Osteocyte (in vitro differentiated cells): ENCODE results near the gene PRPF19. TPM values are rescaled to one million over a fixed set of nuclear protein-coding genes. Genes with fewer than 3 reads are reported as not detected.

Experiments used
- DNase-seq: peaks from one replicate; pipeline ENCODE4 v3.0.0; 2021; ENCODE audit warnings: mixed read lengths; ENCODE audit not compliant: unreplicated experiment; ENCODE audit errors: extremely low spot score
- H3K27ac Mint-ChIP-seq: one replicate; pipeline ENCODE4 v1.8.0; 2021; ENCODE audit warnings: mild to moderate bottlenecking, mixed read lengths; ENCODE audit not compliant: unreplicated experiment
- H3K27me3 Mint-ChIP-seq: one replicate; pipeline ENCODE4 v1.8.0; 2021; ENCODE audit warnings: mixed read lengths; ENCODE audit not compliant: unreplicated experiment
- H3K36me3 Mint-ChIP-seq: one replicate; pipeline ENCODE4 v1.8.0; 2021; ENCODE audit warnings: mixed read lengths; ENCODE audit not compliant: unreplicated experiment
- H3K4me1 Mint-ChIP-seq: one replicate; pipeline ENCODE4 v1.8.0; 2021; ENCODE audit warnings: mixed read lengths; ENCODE audit not compliant: unreplicated experiment
- H3K4me3 Mint-ChIP-seq: one replicate; pipeline ENCODE4 v1.8.0; 2021; ENCODE audit warnings: mild to moderate bottlenecking, moderate library complexity, mixed read lengths; ENCODE audit not compliant: unreplicated experiment
- H3K9me3 Mint-ChIP-seq: one replicate; pipeline ENCODE4 v1.8.0; 2021; ENCODE audit warnings: mixed read lengths; ENCODE audit not compliant: unreplicated experiment
- total RNA-seq: library from RNA; stranded (reverse); gene quantifications from 2 replicates; pipeline ENCODE4 v1.2.1, GENCODE V29; 2021
- TF ChIP-seq, protein P1 (sequence below): fragments of 200-600 bp; sonication (generic); IDR thresholded peaks from 2 replicates; pipeline ENCODE4 v1.5.0; 2021; ENCODE audit warnings: antibody characterized with exemption, mild to moderate bottlenecking, moderate library complexity

PRPF19 gene
- total RNA-seq, 1 donor from 2014 or later, result 78.0 TPM

DNA sequence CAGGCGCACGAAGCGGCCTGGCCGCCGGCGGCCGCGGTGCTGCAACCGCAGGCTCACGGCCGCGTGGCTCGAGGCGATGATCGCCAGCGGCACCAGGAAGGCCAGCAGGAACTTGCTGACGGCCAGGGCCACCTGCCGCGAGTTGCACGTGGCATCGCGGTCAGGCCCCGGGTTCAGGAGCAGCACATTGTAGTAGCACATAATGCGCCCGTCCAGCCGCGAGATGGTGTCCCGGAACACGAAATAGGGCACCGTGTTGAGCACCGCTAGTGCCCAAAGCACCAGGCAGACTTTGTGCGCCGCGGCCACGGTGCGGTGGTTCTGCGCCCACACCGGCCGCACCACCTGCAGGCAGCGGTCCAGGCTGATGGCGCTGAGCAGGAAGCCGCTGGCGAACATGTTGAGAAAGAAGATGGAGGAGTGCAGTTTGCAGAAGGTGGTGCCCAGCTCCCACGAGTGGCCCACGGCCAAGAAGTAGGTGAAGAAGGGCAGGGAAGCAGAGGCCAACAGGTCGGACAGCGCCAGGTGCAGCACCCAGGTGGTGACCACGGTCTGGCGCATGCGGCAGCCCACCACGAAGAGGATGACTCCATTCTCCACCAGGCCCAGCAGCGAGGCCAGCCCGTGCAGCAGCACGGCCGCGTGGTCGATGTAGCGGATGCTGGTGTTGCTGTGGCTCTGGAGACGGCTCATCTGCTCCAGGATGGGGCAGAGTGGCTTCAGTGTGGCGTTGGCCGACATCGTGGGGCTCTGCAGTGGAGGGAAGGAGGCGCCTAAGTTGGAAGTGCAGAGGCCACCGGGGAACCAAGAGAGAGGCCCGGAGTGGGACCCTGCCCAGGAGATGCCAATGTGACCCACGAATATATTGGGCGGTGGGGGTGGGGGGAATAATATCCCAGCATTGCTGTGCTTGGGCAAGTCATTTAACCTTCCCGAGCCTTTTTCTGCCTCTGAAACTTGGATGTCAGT, 53.1 kb downstream of the PRPF19 start:
- no peaks in the 10 kb centered on the region for H3K9me3 Mint-ChIP-seq
- H3K4me1 Mint-ChIP-seq, result peaks cover 22% of the 10 kb centered on the region
- H3K27me3 Mint-ChIP-seq, result no peaks in the 10 kb centered on the region
- no peak for DNase-seq
- peaks cover 19% of the 10 kb centered on the region for H3K36me3 Mint-ChIP-seq
- H3K4me3 Mint-ChIP-seq, result no peak overlapping the region
- no peak overlapping the region for H3K27ac Mint-ChIP-seq
- TF ChIP-seq, protein P1, sequence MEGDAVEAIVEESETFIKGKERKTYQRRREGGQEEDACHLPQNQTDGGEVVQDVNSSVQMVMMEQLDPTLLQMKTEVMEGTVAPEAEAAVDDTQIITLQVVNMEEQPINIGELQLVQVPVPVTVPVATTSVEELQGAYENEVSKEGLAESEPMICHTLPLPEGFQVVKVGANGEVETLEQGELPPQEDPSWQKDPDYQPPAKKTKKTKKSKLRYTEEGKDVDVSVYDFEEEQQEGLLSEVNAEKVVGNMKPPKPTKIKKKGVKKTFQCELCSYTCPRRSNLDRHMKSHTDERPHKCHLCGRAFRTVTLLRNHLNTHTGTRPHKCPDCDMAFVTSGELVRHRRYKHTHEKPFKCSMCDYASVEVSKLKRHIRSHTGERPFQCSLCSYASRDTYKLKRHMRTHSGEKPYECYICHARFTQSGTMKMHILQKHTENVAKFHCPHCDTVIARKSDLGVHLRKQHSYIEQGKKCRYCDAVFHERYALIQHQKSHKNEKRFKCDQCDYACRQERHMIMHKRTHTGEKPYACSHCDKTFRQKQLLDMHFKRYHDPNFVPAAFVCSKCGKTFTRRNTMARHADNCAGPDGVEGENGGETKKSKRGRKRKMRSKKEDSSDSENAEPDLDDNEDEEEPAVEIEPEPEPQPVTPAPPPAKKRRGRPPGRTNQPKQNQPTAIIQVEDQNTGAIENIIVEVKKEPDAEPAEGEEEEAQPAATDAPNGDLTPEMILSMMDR, result no peak

DNA sequence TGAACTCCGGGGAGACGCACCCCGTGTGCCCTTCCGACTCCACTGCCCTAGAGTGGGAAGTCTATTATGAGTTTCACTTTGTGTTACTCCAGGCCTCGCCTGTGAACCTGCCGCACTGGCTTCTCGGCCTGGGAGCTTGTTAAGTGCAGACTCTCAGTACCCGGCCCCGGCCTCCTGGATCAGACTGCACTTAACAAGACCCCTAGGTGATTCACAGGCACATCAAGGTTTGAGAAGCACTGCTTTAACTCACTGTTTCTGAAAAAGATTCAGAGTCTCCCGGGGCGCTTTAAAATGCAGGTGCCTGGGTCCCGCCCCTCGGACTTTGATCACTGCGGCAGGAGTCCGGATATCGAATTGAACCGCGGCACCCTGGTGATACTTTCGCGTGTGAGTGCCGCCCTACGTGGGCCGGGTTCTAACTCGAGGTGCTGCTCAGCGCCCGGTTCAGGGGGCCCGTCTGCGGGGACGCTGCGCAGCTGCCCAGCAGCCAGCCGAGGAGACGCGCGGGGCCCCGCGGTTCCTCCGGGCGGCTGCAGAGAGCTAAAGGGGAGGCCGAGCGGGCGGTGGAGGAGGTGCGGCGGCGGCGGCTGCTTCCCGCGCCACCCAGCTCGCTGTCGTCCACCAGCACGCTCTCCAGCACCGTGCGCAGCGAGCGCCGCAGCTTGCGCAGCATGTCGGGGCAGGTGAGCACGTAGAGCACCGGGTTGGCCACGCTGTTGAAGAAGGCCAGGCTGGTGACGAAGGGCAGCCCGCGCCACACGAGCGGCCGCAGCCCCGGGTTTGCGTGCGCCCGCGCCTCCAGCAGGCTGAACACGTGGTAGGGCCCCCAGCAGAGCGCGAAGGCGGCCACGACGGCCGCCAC, 54.0 kb downstream of the PRPF19 start:
- DNase-seq, result no peak

DNA sequence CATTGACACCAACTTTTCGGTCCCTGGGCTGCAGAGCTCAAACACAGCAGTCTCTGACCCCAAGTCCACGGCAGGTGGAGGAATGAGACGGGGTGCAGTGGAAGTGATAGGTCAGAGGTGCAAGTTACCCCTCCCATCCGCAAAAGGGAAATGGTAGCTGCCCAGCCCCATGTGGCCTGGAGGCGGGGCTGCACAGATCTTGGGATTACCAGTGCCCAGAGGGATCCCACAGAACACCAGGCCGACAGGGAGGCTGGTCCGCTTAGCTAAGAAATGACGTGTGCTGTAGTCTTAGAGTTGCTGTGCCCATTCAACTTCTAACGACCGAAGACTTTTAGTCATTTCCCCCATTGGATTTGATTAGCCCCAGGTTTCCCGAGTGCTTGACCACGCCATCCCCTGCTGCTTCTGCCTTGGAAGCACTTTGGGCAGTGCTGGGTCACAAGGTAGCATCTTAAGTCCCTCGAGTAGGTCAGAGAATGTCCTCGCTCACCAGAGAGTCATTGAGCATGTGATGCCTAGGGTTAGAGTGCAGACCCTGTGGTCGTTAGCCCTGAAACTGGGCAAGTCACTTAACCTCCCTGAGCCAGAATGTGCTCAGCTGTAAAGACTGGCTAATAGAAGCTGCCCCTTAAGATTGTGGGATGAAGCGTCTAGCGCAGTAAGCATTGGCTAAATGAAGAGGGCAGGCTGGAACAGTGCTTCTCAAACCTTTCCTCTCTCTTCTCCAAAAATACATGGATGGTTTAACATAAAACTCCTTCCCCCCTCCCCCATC, 54.9 kb downstream of the PRPF19 start:
- no peak overlapping the region for H3K27ac Mint-ChIP-seq
- H3K36me3 Mint-ChIP-seq, result peaks cover 24% of the 10 kb centered on the region
- H3K9me3 Mint-ChIP-seq, result no peaks in the 10 kb centered on the region
- peaks cover 14% of the 10 kb centered on the region for H3K4me1 Mint-ChIP-seq
- DNase-seq, result no peak
- TF ChIP-seq, protein P1, result no peak
- no peak overlapping the region for H3K4me3 Mint-ChIP-seq
- H3K27me3 Mint-ChIP-seq, result no peaks in the 10 kb centered on the region

More for the DNA sequence above, 54.0 kb downstream of the PRPF19 start:
- TF ChIP-seq, protein P1, result no peak
- Mint-ChIP-seq H3K4me3 (no peak overlapping the region), H3K9me3 (no peaks in the 10 kb centered on the region), H3K27me3 (no peaks in the 10 kb centered on the region), H3K27ac (no peak overlapping the region), H3K4me1 (peaks cover 14% of the 10 kb centered on the region), H3K36me3 (peaks cover 21% of the 10 kb centered on the region)

DNA sequence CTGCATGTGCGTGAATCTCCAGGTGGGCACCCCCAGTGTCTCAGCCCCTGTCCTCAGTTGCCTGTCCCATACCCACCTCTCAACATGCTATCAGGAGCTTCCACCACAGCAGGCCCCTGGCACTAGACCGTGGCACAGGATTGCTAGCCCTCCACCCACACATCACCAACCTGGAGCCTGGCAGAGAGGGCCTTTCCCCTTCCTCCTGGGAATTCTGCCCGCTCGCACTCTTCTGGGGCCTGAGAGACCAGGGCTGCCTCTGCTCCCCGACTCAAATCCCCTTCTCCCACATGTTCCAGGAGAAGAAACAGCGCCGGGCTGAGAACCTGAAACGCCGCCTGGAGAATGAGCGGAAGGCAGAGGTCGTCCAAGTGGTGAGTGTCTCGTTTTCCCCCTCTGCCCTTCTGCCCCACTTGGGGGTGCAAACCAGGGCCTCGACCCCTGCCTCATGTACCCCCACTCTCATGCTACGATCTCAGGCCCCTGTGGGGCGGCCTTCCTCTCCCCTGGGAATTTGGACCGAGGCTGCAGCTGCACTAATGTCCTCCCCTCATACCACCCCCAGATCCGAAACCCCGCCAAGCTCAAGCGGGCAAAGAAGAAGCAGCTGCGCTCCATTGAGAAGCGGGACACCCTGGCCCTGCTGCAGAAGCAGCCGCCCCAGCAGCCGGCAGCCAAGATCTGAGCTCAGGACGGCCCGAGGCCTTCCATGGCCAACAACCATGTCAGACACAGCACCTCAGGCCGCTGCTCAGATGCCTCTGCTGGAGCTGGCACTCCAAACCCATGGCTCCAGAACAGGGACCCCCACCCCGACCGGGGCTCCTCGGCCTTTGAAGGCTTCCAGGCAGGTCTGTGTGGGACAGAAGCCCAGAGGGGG, 56.5 kb downstream of the PRPF19 start:
- Mint-ChIP-seq H3K27me3 (no peaks in the 10 kb centered on the region), H3K9me3 (no peaks in the 10 kb centered on the region), H3K4me1 (peaks cover 9% of the 10 kb centered on the region), H3K4me3 (no peak overlapping the region), H3K27ac (no peak overlapping the region), H3K36me3 (peaks cover 25% of the 10 kb centered on the region)
- TF ChIP-seq, protein P1, result no peak
- no peak for DNase-seq
